Stimulated activated CD4-positive, alpha-beta T cell treated with anti-CD3 and anti-CD28 coated beads, Interleukin-12 subunit alpha, Interleukin-12 subunit beta, amount 100 ng/mL, for 24 hours (primary cell): ENCODE data around the gene TUBB6.

Experiments used
- DNase-seq, 2 experiments: peaks; one replicate each; pipeline ENCODE4 v3.0.0-alpha.2; 2020; ENCODE audit warnings: low read depth in 2 of 2

Gene TUBB6

DNA sequence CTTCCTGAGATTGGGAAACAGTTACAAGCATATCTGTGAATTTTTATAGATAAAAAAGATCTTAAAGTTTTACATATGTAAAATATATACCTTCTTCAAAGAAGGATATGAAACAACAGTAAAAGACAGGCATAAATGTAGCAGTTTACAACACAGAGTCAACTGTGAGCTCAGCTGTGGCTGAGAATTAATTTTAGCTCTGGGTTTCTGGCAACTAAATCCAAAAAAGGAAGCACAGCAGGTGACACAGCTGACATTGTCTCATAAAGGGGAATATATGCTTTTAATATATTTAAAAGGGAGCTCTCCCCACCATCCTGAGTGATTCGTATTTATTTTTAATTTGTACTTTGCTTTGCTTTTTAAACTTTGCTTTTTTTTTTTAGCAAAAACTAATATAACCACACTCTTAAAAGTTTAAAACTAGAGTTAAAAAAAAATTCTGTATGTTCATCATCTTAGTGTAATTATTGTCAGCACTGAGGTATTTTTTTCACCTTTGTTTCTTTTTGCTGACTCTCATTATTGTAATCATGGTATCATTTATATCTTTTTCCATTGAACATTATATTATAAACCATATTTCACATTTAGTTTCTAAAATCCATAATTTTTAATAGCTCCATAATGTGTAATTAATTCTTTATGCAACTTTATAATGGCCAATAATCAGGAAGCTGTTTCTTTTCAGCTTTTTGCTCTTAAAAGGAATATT is 6.7 kb downstream of the TUBB6 start:
- DNase-seq = no peak

DNA sequence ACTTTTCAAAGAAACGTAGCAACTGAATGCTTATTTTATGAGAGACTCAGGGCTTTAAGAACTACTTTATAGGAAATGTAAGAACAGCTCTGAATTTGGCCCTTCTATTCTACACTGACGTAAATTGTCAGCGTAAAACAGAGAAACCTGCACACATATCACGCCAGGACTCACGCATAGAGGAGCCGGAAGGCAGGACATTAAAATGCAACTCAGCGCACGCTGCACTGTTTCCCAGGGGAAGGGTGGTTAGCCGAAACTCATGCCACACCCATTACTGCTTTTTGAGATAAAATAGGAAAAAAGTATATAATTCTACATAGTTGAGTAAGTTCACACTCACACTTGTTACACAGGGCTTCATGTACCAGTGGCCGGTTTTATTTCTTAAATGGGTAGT is 7.4 kb downstream of the TUBB6 start:
- DNase-seq = no peak

DNA sequence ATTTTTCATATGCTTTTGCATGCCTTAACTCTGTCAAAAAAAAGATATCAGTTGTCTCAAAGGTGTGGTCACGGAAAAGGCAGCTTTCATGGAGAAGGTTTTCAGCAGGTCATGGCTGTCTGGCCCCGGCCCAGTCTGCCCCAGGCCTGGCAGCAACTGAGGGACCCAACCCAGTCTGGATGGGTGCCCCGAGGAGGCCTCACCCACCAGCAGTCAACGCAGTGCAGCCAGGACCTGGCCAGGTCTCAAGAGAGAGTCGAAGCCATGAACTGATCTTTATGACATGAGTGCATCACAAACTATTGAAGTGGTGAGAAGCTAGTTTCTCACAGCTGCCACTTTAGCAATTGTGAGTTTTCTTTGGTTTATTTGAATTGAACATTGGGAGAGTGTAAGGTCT is 7.9 kb downstream of the TUBB6 start:
- DNase-seq = no peak

DNA sequence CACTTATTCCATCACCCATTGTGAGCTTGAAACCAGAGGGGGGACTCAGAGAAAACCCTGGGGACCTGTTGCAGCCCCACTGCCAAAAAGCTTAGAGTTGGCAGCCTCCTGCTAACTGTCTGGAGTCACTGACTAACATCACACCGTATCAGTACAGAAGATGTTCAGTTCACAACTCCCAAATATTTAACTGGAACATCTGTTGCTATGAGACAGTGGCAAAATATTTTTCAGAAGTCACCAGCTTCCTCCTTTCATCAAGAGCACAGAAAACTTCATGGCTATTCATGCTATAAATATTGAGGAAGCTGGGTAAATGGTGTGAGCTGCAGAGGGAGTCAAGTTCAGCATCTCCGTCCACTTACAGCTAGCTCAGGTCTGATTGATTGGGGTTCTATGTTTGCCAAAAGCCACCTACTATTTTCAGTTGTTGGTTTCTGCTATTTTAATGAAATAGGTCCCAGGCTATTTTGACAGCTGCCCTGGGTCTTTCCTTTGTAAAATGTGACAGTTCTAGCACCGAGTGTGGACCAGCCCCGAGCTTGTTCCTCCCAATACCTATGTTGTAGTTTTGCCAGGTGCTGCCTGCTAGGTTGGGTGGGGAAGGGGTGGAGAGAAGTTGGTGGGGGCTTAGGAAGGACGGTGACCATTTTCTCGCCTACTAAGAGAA is 9.8 kb downstream of the TUBB6 start:
- no peak for DNase-seq

GRCh38 chr18:12318334-12318697 is 10.3 kb downstream of the TUBB6 start:
- DNase-seq = no peak

- DNase-seq = no peak
Observed at GRCh38 chr18:12318857-12319256, 10.8 kb downstream of the TUBB6 start.

DNA sequence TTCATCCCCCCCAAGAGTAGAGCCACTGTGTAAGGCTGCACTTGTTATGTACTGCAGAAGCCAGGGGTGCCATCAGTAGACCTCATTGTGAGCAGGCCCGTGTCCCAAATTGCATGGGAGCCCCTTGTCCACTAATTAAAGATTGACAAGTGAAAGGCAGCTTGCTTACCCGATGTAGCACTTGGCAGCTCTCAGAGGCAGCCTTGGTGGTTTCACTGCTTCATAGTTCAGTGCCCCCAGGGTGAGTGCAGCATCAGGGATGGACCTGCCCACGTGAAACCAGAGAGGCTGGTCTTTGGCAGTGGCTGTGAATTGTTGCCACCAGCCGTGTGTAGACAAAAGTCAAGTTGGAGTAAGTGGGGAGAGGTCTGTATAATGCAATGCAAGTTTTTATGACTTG is 13.3 kb downstream of the TUBB6 start:
- DNase-seq = no peak

GRCh38 chr18:12324991-12325725 is 17.1 kb downstream of the TUBB6 start:
- DNase-seq = no peak

DNA sequence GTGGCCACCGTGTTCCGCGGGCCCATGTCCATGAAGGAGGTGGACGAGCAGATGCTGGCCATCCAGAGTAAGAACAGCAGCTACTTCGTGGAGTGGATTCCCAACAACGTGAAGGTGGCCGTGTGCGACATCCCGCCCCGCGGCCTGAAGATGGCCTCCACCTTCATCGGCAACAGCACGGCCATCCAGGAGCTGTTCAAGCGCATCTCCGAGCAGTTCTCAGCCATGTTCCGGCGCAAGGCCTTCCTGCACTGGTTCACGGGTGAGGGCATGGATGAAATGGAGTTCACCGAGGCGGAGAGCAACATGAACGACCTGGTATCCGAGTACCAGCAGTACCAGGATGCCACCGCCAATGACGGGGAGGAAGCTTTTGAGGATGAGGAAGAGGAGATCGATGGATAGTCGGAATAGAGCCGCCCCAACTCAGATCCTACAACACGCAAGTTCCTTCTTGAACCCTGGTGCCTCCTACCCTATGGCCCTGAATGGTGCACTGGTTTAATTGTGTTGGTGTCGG is 17.7 kb downstream of the TUBB6 start:
- no peak for DNase-seq

GRCh38 chr18:12326711-12327460 is 18.8 kb downstream of the TUBB6 start:
- DNase-seq = no peak

DNA sequence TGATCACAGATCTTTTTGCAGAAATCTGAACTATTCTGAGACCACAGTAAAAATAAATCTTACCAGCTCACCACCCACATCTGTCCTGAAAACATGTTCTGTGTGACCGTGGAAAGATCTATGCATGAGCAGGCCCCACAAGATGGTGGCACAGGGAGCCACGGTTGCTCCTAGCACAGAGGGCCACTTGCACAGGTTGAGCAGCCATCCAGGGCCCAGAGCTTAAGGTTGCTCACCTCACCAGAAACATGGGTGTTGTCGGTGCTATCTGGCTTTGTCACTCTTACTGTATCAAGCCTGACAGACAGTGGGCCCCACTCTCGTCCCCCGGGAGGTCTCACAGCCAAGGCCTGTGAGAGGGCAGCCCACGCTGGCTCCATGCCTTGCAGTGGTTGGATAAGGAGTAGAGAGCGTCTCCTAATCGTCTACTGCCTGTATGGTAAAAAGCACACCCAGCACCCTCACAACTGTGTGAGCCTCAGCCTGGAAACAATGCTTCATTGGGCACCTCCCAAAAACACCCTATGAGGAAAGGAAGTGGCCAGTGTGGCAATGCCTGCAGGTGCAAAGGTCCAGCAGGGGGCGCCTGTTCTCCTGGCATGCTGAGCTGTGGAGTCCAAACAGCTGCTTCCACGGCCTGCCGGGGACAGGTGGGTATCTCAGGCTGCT is 19.6 kb downstream of the TUBB6 start:
- peak; percentile 48 to 79 for DNase-seq

DNA sequence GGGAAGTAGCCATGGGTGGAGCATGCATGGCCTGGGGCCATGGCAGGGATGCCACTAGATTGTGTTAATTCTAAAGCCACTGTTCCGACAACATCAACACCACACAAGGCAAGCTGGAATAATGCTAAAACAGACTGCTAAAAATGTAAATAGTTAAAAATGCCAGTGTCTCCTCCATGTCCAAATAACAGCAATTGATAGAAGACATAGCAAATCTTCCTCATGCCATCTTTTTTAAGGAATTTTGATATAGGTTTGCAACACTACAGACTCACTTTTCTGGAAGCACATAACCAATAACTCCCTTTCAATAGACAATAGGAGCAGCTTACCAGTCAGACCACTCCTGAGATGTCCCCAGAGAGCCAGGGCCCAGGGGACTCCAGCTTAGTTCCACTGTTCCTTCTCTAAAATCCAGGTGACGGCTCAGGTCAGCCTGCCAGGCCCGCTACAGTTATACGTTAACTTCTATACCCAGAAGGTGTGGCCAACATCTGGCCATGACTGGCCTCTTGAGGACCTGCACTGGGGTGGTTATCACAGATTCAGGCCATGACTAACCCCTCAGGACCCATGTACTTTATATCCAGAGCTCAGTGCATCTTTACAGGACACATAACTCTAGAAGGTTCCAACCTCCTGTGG is 20.3 kb downstream of the TUBB6 start:
- no peak for DNase-seq

DNA sequence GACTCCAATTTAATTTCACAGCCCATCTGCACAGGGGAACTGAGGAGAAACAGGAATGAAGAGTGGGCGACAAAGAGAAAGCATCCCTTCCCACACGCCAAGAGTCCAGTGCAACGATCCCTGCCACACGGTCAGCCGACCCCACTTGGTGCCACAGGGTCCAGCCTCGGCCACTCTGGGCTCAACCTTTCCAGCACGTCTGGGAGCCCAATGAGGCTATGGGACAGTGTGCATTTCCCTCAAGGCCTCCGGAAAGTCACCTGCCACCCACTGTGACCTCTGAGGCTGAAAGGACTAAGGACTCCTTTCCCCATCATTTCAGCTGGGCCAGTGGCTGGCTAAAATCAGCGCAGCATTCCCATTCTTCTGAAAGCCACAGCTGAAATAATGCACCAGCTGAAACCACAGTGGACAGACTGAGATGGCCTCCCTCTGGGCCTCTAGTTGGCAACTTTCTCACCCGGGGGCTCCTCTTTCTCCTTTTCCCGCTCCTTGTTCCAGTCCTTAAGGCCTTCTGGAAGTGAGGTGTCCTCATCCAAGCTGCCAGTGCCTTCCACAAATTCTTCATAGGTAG is 21.2 kb downstream of the TUBB6 start:
- DNase-seq = no peak

DNA sequence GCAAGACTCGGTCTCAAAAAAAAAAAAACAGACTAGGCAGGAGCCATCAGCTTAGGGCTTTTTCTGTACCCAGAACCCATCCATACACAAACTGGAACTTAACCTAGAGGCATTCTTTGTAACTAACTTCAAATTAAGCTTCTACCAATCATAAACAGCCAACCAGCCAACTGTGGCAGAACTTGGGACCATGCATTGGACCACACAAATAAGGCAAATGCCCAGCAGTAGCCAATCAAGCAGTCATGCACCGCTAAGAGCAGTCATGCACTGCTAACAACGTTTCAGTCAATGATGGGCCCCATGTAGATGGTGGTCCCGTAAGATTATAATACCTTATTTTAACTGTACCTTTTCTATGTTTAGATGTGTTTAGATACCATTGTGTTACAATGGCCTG is 22.7 kb downstream of the TUBB6 start:
- no peak for DNase-seq

DNA sequence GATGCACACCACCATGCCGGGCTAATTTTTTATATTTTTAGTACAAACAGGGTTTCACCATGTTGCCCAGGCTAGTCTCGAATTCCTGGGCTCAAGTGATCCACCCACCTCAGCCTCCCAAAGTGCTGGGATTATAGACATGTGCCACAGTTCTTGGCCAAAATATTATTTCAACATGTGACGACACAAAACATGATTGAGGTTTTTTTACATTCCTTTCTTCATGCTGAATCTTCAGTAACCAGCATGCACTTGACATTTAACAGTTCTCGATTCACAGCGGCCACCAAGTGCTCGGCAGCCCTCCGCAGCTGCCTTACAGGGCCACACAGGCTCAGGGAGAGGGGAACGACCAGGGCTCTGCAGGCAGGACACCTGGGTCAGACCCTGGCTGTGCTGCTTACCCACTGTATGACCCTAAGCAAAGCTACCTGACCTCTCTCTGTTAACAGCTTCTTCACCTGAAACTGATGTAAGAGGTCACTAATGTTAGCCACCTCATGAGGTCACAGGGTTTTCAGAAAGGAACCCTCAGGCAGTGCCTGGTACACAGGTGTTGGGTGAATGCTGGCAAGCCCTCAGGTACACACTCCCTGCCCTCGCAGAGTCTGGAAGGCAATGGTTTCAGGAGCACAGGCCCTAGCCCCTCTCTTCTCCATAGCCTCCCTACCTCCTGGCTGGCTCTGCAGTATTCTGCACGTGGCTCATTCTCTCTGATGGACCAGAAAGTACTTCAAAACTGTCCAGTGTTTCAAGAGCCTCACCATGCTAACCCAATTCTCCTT is 25.7 kb downstream of the TUBB6 start:
- no peak for DNase-seq

DNA sequence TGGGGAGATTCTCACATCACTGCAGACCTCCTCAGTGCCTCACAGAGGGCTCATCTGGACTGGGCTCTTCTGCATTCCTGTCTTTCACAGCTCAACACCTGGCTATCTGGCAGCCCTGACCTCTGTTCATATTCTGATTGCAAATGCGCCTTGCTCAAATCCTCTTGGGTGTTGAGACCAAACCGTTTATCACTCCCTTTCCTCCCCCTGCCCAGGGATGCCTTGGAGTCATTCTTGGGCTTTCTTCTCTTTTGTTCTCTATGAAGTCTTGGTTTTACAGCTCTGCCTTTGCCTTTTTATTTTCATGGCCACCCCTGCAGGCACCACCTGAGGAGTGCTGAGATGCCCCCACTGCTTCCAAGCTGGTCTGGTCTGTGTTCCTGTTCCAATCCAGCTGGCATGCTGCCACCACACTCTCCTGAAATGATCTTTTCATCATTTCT is 26.3 kb downstream of the TUBB6 start:
- DNase-seq = no peak

- no peak for DNase-seq
Observed at GRCh38 chr18:12334863-12335262, 26.8 kb downstream of the TUBB6 start.

DNA sequence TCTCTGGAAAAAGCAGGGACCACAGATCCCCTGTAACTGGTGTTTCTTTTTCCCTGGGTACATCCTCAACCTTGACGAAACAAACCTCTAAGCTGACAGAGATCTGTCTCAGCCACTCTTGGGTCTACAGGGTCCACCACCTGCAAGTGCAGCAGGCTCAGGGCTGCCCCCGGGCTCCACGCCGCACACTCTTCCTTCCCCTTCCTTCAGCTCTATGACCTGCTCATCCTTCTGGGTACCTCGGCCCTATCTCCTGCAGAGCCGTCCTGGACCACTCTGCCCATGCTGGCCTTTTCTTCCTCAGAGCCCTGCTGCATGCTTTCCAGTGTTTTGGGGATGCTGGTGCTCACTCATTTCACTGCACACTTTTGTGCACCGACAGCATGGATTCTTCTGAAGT is 27.5 kb downstream of the TUBB6 start:
- no peak for DNase-seq

GRCh38 chr18:12336171-12336613 is 28.2 kb downstream of the TUBB6 start:
- no peak for DNase-seq

GRCh38 chr18:12336887-12337286 is 28.8 kb downstream of the TUBB6 start:
- DNase-seq = no peak
